T-helper 22 cell (primary cell): ENCODE measurements around the gene ARID1B.

Source experiments
- DNase-seq: peaks from one replicate; pipeline ENCODE4 v3.0.0-alpha.2; 2020; ENCODE audit warnings: low read depth

Gene ARID1B

DNA sequence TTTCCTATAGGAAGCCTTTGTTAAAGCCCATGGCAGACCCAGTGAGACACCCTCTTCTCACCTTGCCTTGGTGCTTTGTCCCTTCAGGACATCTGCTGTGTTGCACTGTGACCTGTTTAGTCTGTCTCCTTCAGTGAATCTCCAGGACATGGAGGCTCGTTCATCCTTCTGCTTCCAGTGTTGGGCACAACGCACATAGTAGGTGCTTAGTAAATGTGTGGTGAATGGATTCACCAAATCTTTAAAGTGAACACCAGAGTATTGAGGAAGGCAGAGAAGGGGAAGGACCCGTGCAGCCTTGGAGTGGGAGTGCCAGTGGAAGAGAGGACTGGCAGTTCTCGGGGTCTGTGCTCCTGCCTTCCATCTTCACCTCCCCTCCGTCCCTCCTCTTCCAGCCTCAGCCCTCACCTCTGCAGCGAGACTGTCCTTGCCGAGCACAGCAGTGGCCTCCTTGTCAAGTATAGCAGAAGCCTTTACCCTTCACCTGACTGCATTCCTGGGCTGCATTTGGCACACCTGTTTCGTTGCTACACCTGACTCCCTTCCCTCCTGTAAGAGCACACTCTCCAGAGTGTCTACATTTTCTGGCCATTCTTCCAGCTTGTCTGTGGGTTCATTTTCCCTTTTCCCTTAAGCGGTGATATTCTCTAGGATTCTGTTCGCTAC, 49.2 kb downstream of the ARID1B start:
- DNase-seq, result no peak

DNA sequence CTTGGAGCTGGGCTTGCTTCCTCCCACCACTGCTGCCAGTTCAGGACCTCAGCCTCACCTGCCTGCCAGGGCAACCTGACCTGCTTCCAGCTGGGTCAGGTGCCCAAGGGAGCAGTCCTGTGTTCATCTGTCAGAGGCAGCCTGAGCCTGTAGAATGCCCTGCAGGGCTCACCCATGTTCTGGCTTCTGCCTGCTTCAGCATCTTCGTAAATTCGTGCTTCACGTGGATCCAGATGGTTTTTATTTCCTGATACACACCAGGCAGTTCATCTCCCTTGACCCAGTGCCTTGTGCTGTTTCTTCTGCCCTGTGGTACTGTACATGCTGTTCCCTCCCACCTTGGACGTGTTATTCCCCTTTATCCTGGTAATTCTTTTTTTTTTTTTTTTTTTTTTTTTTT, 50.2 kb downstream of the ARID1B start:
- DNase-seq, result no peak

GRCh38 chr6:156828280-156828703, 51.1 kb downstream of the ARID1B start:
- no peak for DNase-seq

GRCh38 chr6:156830126-156830525, 52.9 kb downstream of the ARID1B start:
- DNase-seq, result no peak

DNA sequence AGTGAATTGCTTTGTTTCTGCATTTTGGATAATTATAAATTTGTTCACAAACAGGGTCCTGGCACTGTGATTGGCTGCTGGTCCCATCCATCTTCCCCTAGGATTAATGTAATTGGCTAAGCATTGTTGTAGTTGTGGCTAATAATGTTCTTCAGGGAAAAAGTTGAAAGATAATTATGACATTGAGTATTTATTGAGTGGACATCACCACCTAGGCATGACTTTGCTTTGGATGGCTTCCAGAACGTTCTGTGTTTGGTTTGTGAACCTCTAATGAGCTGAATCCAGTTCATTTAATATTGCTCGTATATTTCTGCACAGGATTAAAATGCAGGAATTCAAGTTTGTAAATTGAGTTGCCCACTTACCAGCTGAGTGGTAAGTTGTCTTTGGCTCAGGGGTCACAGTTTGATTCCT, 55.1 kb downstream of the ARID1B start:
- no peak for DNase-seq

- DNase-seq, result no peak
These were observed 55.5 kb downstream of the ARID1B start for GRCh38 chr6:156832669-156833068.

- no peak for DNase-seq
These were observed 56.6 kb downstream of the ARID1B start for GRCh38 chr6:156833755-156834154.

GRCh38 chr6:156839129-156839528, 62.0 kb downstream of the ARID1B start:
- no peak for DNase-seq

- DNase-seq, result no peak
These were observed 62.4 kb downstream of the ARID1B start for GRCh38 chr6:156839591-156840001.

GRCh38 chr6:156840136-156840535, 63.0 kb downstream of the ARID1B start:
- DNase-seq, result no peak

DNA sequence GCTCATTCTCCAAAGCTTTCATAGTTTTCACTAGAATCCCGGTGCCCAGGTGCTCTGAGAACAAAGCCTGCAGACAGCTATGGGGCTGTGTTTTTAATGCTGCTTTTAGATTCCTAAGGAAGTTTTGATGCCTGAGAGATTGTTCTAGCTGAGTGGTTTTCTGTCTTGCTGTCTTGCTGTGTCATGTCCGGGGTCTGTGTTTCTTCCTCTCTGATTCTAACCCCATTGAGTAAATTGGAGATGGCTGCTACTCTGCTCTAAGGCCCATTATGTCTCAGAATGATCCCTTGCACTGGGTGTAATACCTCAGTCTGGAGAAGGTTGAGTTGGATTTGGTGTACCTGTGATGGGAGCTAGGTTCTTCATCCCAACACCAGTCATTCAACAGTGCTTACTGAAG, 63.4 kb downstream of the ARID1B start:
- no peak for DNase-seq

DNA sequence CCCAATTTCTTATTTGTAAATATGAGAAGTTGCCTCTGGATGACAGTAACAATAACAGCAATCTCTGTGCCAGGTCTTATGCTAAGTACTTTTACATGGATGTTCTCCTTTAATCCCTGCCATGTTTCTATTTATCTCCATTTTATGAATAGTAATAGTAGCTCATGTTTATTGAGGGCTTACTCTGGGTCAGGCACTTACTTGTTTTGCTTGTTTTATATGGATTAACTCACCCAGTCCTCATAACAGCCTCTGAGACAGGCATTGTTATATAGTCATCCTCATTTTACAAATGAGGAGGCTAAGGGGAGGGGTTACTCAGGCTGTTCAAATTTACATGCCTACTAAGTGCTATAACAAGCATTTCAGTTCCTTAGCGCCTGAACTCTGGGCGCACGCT, 64.3 kb downstream of the ARID1B start:
- no peak for DNase-seq

DNA sequence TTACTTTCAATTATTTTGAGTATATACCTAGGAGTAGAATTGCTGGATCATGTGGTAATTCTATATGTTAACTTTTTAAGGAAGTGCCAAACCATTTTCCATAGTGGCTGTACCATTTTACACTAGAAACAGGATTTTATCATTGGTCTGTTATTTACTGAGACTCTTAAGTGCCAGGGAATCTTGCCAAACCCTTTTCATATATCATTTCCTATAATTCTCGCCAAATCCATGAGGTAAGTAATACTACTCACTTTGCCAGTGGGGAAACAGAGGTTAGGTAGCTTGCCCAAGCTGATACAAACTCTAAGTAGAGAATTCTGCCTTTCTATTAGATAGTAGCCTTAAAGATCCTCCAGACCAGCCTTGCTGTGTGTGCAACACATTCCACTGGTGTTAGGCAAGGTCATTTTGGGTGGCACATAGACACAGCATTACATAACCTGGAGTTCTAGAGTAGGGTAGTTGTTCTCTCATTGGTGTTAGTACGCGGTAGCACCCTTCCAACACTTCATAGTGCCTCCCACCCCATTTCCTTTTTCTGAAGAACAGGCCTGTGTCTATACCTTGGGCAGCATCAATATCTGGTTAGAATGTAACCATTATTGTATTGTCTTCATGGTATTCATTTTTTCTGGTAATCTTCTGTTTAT, 65.5 kb downstream of the ARID1B start:
- DNase-seq, result no peak

GRCh38 chr6:156844089-156844488, 66.9 kb downstream of the ARID1B start:
- DNase-seq, result no peak

GRCh38 chr6:156845454-156846155, 68.4 kb downstream of the ARID1B start:
- no peak for DNase-seq

DNA sequence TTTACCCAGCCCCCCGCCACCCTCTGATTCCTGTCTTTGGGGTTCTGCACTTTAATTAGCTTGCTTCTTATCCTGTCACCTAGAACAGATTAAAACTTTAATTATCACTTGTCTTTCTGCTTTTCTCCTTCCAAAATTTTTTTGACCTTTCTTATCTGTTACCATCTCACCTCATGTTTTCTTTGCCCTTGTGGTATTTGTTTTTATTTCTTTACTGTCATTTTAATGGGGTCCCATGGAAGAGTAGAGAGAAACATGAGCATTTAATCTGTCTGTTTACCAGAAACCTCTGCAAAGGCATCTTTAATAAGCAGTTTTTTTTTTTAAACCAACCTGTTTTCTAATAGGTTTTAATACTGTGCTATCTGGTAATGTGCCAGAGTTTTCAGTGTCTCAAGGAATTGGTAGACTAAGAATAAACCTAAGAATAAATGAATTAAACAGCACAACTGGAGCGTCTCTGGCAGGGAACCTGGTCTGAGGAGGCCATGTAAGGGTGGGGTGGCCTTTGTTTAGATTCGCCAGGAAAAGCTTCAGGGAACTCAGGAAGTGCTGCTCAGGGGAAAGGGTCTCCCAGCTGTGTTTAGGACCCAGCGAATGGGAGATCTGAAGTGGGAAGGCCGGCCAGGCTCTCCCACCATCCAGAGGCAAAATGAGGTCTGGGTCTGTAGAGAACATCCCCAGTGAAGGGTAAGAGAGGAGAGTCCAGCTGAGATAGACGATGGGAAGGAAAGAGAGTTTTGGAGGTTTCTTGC, 69.8 kb downstream of the ARID1B start:
- no peak for DNase-seq

- no peak for DNase-seq
These were observed 70.9 kb downstream of the ARID1B start for GRCh38 chr6:156848123-156848522.

DNA sequence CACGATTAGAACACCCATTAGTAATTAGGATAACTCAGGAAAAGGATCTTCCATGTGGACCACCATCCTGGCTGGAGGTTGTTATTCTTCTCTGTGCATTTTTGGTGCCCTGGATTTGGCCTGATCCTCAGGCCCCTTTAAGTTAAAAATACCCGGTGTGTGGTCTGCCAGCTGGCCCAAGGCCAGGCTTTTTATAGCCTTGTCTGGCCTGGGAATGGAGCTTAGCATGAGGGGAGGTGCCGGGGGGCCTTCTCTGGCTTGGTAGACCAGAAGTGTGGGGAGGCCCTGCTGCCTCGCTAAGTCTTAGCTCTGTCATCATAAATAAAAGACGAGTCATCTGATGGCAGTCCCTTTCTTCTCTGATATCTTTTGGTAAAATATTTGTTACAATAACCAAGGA, 71.4 kb downstream of the ARID1B start:
- DNase-seq, result no peak

DNA sequence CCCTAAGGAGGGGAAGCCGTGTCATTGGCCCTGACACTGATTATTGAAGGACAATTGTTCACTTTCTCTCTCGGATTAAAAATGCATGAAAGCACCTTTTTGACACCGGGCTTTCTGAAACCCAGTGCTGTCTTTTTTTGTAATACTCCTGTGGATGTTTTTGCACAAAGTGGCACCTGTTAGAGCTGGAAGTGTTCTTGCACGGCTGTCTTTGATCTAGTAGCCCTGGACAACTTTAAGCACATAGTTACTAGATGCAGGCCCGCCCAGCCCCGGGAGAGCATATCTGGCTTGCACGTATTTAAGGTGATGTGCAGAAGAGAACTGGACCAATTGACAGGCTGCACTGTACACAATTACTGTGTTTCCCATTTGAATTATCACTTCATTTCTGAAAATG, 72.6 kb downstream of the ARID1B start:
- DNase-seq, result no peak

DNA sequence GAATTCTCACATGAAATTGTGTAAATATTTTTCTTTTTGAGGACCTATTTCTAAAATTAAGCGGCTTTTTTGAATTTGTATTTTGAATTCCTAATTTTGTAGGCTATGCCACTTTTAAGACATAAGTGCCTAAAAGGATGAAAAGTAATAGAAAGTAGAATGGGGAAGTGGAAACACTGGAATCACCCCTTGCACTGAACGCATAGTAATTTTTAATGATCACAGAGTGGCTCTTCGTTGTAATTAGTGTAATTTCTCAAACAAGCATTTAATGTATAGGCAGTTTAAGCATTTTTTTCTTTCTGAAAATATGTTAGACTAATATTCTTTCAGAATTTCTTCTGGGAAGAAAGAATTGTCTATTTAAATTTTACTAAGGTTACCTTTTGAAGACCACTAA, 73.2 kb downstream of the ARID1B start:
- no peak for DNase-seq

DNA sequence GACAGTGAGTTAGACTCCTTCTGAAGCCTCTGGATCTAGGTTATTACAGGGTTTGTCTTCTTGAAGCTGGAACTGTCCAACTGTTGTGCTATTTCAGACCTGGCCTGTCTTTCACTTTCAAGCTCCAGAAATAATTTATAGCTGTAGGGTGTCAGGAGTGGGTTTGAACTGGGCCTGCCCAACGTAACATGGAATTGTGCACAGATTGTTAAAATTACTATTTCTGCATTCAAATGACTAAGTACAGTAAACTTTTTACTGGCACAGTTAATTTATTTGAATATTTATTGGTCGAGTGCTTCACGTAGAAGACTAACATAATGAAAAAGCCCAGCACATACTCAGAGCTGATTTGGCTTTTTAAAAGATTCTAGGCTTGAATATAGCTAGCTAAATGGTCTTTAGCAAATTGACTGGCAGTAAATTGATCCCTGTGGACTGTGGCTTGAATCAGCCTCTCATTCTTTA, 74.3 kb downstream of the ARID1B start:
- no peak for DNase-seq

DNA sequence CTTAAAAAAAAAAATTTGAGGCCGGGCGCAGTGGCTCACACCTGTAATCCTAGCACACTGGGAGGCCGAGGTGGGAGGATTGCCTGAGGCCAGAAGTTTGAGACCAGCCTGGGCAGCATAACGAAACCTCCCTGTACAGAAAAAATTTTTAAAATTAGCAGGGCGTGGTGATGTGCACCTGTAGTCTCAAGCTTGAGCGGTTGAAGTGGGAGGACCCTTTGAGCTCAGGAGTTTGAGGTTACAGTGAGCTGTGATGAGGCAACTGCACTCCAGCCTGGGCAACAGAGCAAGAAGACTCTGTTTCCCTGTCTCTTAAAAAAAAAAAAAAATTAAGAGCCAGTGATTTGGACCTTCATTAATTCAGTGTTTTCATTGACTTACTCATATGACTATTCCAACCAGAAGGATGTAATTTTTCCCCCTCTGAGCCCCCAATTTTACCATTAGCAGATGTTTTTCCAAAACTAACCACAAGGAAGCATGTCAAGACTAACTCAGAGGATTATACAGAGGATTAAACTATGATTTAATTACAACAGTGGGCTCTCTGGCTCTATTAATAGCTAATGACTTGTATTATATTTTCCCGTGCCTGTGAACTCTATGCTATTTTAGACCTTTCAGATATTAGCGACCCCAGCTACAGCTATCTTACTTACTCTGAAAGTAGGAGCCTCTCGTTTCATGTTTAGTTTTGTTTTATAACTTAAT, 75.1 kb downstream of the ARID1B start:
- no peak for DNase-seq
